Coronary artery (tissue), 2 donors: Measurements from ENCODE around the gene ELOVL4.

ENCODE experiments used
- DNase-seq: peaks from one replicate; pipeline ENCODE4 v3.0.0-alpha.2; 2017; ENCODE audit warnings: low spot score
- H3K27ac ChIP-seq, 2 donors: fragments of 200-600 bp; sonication (generic); one replicate each; pipeline ENCODE4 v1.5.1; 2016 to 2019
- H3K4me3 ChIP-seq: fragments of 200-600 bp; sonication (generic); 2 replicates; pipeline ENCODE4 v1.5.1; 2016; ENCODE audit warnings: mild to moderate bottlenecking, moderate library complexity
- CTCF ChIP-seq: fragments of 200-600 bp; sonication (generic); IDR thresholded peaks from one replicate; pipeline ENCODE4 v1.5.1; 2019; ENCODE audit warnings: antibody characterized with exemption

ELOVL4 gene

DNA sequence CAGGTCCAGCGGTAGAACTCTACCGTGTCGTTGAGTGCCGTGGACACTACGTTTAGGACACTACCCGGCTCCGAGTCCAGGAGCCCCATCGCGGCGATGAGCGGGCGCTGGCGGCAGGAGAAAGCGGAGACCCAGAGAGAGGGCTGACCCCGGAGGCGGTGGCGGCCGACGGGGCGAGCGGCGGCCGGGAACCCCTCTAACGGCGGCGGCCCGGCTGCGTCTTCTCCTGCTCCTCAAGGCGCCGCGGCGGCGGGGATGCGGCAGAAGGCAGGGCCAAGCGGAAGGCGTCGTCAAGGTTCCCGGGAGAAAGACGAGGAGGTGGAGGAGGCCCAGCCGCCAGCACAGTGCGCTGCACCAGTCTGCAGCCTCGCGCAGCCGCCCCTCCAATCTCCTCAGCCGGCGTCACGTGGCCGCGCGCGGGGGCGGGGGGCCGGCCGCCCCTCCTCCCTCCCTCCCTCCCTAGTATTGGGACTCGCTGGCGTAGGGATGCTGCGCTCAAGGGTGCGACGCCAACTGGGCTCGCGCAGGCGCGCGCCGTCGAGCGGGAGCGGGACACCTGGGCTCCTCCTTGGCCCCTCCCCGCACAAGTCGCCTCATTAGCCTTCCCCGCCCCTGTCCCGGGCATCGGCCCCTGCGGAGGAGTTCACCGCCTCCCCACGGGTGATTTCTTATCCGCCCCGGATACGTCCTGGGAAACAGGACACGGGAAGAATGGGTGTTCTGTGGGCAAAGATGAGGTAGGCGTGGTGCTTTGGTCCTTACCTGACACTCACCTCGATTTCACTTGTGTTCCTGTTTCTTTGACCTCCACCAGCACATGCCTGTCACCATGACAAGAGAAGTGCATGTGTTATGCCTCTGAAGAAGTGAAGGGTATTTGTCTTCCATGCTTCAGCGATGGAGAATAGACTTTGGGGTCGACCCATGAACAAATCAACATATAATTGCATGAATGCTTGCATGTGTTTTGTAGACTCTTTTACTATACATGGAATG lies at the start of gene ELOVL4:
Gene ELOVL4, minus strand, starts transcription at position 363 of the 996 bp plus-strand sequence. Its CDS starts 274 bp downstream, at position 89.
- peak within 1 kb of the TSS; percentile 78 for H3K4me3 ChIP-seq
- peak; percentile 83 for DNase-seq
- H3K27ac ChIP-seq: peak within 1 kb of the TSS; percentile 29 to 50
- TF ChIP-seq CTCF: no peak

- no peak overlapping the region for H3K4me3 ChIP-seq
- DNase-seq: no peak
- no peak for TF ChIP-seq CTCF
- H3K27ac ChIP-seq: no peak overlapping the region
Measured at GRCh38 chr6:79993911-79994309, 46.6 kb upstream of the ELOVL4 start.

GRCh38 chr6:79993012-79993910 lies 45.9 kb upstream of the ELOVL4 start:
- TF ChIP-seq CTCF: no peak
- no peak overlapping the region for H3K4me3 ChIP-seq
- H3K27ac ChIP-seq: no peak overlapping the region
- DNase-seq: no peak

DNA sequence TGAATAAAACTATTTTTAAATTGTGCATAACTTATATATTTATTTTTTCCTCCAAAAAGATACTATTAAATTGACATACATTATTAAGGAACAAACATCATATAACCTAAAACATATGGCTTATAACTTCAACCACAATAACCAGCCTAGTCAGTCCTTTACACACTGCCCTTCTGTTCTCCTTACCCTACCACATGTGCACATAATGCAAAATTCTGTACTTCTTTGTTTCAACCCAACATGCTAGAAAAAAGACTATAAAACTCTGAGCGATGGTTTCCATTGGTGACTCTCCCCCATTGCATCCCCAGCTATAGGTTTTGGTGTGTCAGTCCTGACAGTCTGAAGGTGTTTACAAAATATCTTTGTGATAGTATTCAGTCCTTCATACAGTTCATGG lies 42.3 kb upstream of the ELOVL4 start:
- TF ChIP-seq CTCF: no peak
- Histone ChIP-seq H3K27ac (no peak overlapping the region), H3K4me3 (no peak overlapping the region)
- no peak for DNase-seq

DNA sequence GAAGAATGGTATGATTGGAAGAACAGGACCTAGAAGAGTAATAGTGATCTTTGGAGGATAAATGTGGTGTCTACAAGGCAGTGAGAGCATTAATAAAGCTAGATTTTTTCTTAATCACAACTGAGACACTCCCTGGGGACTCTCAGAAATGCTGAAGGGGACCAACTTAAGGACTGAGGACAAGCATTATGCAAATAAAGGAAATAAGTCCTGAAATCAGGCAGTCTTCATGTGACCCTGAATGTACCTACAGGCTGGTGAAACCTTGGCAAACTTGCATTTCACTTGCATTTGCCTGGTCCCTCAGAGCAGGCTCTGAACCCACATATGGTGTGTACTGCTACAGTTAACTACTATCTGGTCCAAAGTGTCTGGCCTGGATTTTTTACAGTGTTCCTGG lies 37.8 kb upstream of the ELOVL4 start:
- TF ChIP-seq CTCF: no peak
- no peak overlapping the region for H3K4me3 ChIP-seq
- no peak for DNase-seq
- H3K27ac ChIP-seq: no peak overlapping the region

- Histone ChIP-seq H3K4me3 (no peak overlapping the region), H3K27ac (no peak overlapping the region)
- DNase-seq: no peak
- no peak for TF ChIP-seq CTCF
Measured at GRCh38 chr6:79984261-79984660, 36.9 kb upstream of the ELOVL4 start.
